HK-2 (cell line): ENCODE data around the gene ZNF446.
"Not testable (repeated sequence)": the region's sequence is repeated elsewhere in the genome, so short reads cannot be mapped to it uniquely, and the experiment has no call there.

Experiments used
- DNase-seq: peaks from one replicate; pipeline ENCODE4 v3.0.0-alpha.2; 2018; ENCODE audit not compliant: unreplicated experiment

Gene ZNF446

DNA sequence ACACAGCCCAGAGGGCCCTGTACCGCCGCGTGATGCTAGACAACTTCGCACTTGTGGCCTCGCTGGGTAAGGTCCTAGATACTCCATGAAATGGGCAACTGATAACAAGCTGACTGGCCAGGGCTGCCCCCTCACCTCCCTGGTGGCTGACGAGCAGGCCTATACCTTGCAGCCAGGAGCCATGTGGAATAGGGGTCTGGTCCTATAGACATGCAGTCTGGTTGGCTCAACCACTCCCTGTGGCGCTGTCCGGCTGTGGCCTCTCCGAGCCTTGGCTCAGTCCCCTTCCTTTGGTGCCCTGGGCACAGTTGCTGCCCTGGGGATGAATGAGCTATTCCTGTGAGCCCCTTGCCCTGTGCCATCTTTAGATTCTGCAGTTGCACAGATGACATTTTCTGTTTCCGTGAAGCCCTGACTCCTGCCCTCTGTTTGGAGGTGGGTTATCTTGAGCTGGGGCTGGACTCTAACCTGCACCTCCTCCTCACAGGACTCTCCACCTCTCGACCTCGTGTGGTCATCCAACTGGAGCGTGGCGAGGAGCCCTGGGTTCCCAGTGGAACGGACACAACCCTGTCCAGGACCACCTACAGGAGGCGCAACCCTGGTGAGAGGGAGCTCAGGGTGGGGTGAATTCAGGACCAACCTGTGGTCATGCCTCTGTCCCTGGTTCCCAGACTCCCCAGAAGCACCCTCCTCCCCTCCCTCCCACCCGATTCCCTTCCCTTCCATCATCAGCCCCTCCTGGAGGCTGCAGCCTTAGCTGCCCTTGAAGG is 6.7 kb upstream of the ZNF446 start:
- DNase-seq, result no peak

DNA sequence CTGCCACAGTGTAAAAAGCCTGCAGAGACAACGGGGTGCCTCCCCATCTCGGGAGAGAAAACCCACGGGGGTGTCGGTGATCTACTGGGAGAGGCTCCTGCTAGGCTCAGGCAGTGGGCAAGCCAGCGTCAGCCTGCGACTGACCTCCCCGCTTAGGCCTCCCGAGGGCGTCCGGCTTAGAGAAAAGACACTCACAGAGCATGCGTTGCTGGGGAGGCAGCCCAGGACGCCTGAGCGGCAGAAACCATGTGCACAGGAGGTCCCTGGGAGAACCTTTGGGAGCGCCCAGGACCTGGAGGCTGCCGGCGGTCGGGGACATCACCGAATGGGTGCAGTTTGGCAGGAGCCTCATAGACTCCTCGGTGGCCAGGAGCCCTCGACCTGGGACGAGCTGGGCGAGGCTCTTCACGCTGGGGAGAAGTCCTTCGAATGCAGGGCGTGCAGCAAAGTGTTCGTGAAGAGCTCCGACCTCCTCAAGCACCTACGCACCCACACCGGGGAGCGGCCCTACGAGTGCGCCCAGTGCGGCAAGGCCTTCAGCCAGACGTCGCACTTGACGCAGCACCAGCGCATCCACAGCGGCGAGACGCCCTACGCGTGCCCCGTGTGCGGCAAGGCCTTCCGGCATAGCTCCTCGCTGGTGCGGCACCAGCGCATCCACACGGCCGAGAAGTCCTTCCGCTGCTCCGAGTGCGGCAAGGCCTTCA is 5.2 kb upstream of the ZNF446 start:
- not testable (repeated sequence) for DNase-seq

DNA sequence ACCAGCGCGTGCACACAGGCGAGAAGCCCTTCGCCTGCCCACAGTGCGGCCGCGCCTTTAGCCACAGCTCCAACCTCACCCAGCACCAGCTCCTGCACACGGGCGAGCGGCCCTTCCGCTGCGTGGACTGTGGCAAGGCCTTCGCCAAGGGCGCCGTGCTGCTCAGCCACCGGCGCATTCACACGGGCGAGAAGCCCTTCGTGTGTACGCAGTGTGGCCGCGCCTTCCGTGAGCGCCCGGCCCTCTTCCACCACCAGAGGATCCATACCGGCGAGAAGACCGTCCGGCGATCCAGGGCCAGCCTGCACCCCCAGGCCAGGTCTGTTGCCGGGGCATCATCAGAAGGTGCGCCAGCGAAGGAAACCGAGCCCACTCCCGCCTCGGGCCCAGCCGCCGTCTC is 4.4 kb upstream of the ZNF446 start:
- DNase-seq, result no peak

DNA sequence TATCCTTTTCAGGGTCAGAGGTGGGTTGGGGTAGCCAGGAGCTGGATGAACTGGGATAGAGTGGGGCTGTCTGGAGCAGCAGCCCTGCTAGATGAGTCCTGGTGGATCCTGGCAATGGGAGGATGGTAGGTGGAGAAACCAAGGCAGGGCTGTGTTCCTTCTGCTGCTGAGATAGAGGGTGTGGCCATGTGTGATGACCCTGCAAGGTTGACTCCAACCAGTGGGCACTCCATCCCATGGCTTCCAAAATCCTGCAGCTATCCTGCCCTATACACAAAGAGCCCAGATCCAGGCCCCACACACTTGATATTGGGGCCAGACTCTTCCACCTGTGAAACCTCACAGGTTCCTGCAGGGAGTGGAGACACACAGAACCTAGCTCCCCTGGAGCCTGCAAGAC is 2.4 kb upstream of the ZNF446 start:
- DNase-seq, result no peak

DNA sequence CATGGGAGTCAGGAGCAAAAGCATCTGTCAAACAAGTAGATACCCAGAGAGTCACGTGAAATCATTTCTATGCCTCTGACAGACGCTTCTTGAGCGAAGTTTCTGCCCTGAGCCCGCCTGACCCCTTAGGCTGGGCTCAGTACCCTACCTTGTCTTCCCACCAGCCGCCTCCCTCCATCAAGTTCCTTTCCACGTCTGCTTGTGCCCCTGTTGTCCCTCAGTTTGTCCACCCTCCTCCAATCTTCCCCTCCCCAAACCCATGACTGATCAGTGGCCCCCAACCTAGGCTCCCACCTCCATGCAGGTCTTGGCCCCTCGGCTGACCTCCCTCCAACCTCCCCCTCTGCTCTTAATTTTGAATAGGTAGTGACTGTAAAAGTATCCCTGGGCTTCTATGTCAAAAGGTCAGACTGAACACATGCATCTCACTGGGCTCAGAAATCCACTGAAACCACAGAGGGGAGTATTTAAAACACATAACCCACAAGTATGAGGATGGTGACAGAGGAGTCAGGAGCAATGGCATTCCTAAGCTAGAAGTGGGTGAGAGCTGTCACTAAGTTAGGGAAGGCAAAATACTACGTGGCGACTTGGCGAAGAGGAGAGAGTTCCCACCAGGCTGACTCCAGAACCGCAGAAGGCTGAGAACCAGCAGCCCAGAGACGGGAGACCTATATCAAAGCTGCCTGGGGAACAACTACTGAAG is 1.7 kb upstream of the ZNF446 start:
- DNase-seq, result peak; percentile 48

DNA sequence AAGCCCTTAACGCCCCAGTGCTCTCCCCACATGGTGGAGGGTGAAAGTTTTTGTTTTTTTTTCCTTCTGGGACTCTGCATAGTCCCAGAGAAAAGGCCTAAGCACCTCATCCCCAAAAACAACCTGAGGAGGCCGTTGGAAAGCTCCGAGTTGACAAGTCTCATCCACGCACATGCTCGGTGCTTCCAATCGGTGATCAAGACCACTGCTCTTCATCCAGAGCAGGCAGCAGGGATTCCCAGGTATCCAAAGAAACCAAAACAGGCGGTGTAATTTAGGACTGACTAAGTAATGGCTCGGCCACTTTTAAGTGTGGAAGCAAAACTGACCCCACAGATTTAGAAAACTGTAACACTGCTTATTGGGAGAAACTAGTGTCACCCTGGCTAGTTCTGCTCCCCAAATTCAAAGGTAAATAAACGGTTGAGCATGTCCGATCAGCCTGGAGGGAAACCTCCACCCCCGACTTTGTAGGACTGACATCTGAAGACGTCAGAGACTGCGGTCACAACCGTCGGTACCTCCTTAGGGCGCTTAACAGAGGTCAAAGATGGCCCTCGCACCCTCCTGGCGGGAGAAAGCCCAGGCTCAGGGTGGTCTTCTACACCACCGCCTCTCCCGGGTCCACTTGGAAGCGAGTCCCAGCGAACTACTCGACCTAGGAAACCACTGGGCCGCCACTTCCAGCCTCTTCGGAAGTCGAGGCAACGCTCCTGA is 997 bp upstream of the ZNF446 start:
- no peak for DNase-seq

DNA sequence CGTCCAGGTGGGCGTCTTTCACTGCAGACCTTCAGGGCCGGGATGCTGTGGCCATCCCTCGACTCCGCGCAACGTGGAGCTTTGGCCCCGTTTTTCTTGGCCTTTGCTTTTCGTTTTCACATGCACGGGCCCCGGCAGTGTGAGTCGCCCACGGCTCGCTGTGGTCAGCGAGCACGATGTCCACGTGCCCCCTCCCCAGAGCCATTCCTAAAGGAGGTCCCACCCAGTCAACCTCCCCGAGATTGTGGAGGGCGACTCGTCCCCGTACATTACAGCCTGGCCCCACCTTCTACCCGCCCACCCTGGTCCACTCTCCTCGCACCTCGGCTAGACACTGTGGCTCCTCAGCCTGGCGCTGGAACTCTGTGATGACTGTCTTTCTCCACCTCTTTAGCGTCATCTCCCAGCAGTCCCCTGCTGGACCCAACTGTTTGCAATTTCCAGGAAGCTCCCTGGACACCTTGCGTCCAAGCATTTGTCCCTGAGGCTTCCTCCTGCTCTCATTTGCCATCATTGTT is 405 bp downstream of the ZNF446 start:
- DNase-seq, result peak; percentile 64

DNA sequence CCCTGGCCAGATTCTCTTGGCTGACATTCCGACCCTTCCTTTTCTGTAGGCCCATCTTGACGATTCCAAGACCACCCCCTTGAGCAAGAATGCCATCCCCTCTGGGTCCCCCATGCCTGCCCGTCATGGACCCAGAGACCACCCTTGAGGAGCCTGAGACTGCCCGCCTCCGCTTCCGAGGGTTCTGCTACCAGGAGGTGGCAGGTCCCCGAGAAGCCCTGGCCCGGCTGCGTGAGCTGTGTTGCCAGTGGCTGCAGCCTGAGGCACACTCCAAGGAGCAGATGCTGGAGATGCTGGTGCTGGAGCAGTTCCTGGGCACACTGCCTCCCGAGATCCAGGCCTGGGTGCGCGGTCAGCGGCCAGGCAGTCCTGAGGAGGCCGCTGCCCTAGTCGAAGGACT is 978 bp downstream of the ZNF446 start:
- DNase-seq, result no peak

DNA sequence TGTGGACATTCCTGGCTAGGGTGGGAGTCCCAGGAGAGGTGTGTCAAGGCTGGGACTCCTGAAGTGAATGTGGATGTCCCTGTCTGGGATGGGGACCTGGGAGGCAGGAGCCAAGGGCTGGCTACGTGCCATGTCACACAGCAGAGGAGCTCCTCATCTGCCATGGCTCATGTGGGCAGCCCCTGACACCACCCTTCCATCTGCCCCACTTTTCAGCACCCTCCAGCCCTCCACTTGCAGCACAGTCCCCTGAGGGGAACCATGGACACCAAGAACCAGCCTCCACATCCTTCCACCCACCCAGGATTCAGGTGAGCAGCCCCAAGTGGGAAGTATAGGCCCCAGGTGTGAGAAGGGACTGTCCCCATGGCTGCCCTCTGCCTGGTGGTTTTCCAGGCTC is 1.7 kb downstream of the ZNF446 start:
- DNase-seq, result no peak

DNA sequence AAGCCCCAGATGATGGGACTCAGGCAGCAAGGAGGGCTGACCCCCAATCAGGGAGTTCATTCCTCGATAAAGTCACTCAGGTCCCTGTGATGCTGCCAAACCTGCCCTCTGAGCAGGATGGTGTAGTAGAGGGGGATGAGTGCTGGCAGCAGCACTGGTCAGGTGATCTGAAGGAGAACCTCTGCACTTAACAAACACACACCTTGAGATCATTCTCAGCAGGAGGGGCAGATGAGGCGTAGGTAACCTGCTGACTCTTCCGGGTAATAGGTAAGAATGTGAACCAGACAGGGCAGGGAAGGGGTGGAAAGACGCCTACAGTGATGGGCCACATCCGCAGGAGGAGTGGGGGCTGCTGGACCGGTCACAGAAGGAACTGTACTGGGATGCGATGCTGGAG is 3.2 kb downstream of the ZNF446 start:
- no peak for DNase-seq

DNA sequence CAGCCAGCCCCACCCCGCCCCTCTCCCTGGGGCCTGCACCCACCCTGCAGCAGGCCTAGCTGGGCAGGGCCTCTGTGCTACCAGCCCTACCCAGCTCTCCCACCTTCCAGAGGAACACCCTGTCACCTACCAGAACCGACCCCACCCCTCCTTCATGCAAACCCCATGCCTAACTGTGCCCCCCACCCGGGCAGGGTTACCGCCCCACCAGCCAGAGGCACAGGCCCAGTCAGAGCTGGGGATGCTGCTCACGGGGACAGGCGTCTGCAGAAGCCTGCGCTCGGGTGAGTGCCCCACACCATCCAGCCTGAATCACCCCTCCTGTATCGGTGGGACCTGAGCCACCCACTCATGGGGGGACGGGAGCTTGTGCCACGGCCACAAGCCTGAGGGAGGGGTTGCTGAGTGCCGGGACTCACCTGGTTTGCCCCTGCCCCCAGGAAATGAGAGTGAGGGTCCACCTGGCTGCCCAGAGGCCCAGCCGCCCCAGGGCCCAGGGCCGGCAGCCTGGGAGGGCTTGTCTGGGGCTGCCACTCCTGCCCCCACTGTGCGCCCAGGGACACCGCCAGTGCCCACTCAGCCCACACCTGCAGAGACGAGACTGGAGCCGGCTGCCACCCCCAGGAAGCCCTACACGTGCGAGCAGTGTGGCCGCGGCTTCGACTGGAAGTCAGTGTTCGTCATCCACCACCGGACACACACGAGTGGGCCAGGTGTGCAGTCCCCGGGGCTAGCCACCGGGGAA is 3.8 kb downstream of the ZNF446 start:
- DNase-seq, result no peak

DNA sequence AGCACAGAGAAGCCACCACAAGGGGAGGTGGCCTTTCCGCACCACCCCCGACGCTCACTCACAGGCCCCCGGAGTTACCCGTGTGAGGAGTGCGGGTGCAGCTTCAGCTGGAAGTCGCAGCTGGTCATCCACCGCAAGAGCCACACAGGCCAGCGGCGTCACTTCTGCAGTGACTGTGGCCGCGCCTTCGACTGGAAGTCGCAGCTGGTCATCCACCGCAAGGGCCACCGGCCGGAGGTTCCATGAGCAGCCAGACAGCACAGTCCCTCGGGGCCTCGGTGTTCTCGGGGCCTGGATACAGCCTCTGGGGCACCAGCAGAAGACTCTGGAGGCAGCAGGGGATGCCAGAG is 4.3 kb downstream of the ZNF446 start:
- no peak for DNase-seq

DNA sequence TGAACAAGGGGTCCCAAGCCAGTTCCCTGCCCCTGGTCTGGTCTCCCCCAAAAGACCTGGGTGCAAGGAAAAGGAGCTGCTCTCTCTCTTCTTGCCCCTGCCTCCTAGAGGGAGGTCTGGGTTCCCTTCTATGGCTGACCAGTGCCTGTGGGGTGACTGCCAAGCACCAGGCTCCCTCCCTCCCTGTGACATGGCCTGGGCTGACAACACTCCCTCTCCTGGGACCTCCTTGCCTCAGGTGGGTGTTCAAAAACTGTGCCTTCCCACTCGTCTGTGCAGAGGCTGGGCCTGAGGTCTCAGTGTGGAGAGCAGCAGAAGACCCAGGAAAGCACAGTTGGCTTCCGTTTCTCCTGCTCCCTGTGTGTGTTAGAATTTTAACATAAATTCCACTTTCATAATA is 4.7 kb downstream of the ZNF446 start:
- no peak for DNase-seq

DNA sequence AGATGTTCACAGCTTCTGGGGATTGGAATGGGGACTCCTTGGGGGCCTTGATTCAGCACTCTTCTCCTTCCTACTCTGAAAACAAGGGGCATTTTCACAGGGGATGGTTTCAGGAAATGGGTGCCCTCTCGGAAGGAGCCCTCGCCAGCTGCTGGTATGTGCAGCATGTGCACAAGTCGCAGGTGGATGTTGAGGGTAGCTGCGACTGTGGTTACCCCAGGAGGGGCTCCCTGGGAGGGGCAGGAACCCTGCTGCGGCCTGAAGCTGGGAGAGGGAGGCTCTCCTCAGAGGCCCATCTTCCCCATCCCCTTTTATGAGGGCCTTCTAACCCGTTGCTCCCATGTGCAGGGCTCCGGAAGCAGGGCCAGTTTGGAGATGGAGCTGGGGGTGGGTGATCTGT is 6.2 kb downstream of the ZNF446 start:
- no peak for DNase-seq

DNA sequence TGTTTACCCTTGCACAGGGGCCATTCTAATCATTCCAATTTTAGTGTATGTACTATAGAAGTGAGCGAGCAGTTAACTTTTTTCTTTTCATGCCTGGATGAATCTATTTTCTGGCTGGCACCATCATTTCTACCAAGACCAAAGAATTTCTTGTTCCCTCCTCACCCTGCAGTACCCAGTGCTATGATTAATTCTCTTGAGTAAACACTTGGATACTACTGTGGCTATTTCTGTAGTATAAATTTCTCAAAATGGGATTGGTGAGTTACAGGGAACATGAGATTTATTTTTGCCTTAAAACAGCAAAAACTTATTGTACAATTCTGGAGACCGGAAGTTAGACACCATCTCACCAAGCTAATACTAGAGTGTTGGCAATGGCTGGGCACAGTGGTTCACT is 7.6 kb downstream of the ZNF446 start:
- DNase-seq, result no peak

DNA sequence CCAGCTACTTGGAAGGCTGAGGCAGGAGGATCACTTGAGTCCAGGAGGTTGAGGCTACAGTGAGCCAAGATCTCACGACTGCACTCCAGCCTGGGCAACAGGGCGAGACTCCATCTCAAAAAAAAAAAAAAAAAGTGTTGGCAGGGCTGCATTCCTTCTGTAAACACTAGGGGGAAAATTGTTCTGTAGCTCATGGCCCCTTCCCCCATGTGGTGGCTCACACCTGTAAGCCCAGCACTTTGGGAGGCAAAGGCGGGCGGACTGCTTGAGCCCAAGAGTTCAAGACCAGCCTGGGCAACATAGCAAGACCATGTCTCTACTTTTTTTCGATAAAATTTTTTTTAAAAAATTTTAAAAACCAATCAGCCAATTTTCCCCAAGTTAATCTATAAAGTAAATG is 8.2 kb downstream of the ZNF446 start:
- DNase-seq, result not testable (repeated sequence)

DNA sequence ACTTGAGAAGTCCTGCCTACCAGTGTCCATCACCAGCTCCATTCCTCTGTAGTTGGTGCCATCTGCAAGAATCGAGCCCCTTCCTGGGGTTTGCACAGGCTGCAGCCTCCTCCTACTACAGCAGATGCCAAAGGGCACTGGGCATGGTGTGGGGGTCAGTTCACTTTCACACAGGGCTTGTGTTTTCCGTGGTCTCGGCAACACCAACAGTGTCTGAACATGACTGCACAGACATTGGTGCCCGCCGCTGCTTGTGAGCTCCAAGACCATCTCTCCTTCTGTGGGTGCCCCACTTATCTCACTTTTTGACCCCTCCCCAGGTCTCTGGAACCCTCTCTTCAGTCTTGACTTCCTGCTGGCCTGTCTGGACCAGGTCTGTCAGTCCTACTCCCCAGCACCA is 15.2 kb downstream of the ZNF446 start:
- DNase-seq, result no peak

DNA sequence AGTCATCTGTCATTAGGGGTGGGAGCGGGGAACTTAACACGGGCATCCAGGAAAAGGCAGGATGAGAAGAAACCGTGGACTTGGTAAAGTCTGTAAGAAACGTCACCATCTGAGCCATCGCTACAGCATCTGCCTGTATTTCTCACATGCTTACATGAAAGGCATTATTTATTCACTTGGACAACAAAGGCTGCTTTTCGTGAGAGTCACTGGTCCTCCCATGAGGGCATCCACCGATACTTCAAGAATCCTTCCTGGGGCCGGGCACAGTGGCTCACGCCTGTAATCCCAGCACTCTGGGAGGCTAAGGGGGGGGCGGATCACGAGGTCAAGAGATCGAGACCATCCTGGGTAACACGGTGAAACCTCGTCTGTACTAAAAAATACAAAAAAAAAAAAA is 16.1 kb downstream of the ZNF446 start:
- DNase-seq, result no peak

DNA sequence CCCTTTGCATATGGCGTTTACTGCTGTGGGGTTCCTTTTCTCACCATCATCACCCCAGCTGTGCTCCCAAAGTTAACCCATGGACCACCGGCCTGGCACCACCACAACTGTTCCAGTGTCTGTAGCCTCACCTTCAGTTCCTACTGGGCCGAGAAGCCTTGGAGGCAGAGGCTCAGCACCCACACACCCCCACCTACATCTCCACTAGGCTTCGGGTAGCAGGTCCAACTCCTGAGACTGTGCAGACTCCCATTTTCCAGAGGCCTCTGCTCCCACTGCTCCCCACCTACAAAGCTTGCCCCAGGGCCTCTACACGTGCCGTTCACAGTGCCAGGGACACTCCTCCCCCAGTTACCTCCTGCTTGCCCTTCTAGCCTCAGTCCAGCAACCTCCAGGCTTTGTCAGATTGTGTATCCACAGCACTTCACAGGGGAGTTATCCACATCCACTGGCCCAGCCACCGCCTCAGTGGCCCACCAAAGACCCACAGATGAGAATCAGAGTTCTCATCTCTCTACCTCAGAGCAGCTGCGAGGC is 21.6 kb downstream of the ZNF446 start:
- DNase-seq, result no peak

DNA sequence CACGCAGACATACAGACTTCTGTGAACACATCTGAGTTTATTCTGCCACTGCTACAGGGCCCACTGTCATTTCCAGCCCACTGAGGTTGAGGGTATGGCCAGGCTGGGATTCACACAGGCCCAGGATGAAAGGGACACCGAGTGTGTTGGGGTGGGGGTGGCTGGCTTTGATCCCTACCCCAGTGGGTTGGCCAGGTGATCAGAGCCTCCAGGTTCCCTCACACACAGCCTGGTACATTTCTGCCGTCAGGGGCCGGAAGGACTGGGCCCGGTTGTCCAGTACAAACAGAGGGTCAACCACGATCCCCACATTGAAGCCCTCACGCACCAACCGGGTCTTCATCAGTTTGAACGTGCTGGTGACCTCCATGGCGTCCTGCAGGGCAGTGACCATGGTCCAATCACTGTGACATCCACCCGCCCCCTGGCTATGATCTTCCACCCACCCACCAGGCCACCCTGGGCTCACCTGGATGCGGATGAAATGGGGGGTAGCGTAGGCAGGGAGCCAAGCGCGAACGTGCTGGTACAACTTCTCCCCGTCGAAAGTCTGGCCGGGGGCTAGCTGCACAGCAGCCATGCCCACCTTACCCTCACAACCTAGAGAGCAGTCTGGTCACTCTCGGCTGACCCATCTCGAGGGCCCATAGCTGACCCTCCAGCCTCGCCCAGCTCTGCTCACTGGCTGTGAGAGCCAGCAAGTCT is 22.3 kb downstream of the ZNF446 start:
- no peak for DNase-seq
